22Rv1 (cell line): Measurements from ENCODE around the gene VSIG10.

Source experiments
- ZFX ChIP-seq: fragments of 450-650 bp; IDR thresholded peaks from 2 replicates; pipeline ENCODE4 v1.6.1; 2017; ENCODE audit warnings: antibody characterized with exemption, borderline replicate concordance
- TF ChIP-seq, protein P1 (sequence below): fragments of 450-650 bp; IDR thresholded peaks from 2 replicates; pipeline ENCODE4 v1.5.1; 2017; ENCODE audit warnings: mild to moderate bottlenecking

DNA sequence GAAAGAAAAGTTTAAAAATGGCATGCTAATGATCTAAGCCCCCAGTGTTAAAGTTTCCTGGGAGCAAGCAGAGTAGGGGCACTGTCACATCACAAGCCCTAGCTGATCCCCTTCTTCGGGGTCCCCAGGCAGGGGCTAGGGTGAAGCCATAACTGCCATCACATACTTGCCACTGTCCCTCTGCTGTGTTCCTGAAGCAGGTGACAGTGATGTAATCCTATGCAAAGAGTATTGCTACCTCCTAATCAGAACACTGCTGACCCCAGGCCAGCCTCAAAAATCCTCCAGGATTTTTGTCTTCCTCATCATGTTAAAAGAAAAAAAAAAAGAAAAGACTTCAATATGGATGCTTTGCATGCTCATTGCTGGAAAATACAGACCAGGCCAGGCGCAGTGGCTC is 88.5 kb downstream of the VSIG10 start:
- TF ChIP-seq, protein P1, sequence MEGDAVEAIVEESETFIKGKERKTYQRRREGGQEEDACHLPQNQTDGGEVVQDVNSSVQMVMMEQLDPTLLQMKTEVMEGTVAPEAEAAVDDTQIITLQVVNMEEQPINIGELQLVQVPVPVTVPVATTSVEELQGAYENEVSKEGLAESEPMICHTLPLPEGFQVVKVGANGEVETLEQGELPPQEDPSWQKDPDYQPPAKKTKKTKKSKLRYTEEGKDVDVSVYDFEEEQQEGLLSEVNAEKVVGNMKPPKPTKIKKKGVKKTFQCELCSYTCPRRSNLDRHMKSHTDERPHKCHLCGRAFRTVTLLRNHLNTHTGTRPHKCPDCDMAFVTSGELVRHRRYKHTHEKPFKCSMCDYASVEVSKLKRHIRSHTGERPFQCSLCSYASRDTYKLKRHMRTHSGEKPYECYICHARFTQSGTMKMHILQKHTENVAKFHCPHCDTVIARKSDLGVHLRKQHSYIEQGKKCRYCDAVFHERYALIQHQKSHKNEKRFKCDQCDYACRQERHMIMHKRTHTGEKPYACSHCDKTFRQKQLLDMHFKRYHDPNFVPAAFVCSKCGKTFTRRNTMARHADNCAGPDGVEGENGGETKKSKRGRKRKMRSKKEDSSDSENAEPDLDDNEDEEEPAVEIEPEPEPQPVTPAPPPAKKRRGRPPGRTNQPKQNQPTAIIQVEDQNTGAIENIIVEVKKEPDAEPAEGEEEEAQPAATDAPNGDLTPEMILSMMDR = no peak
- no peak for TF ChIP-seq ZFX
